KMS-11 (cell line): ENCODE data around the gene APOBEC3A.

ENCODE experiments used
- H2AFZ ChIP-seq: fragments of 200-600 bp; sonication (generic); 2 replicates; pipeline ENCODE4 v1.6.1; 2016; ENCODE audit warnings: antibody characterized with exemption, mixed run types, low read depth
- H3K27ac ChIP-seq: fragments of 200-600 bp; sonication (generic); 2 replicates; pipeline ENCODE4 v1.6.1; 2016; ENCODE audit warnings: mild to moderate bottlenecking, mixed run types
- H3K27me3 ChIP-seq: fragments of 200-600 bp; sonication (generic); 2 replicates; pipeline ENCODE4 v1.6.1; 2017; ENCODE audit warnings: mild to moderate bottlenecking, low read depth, mixed run types, moderate library complexity; ENCODE audit not compliant: insufficient read depth
- H3K36me3 ChIP-seq: fragments of 200-600 bp; sonication (generic); 2 replicates; pipeline ENCODE4 v1.6.1; 2017; ENCODE audit warnings: mild to moderate bottlenecking, mixed run types; ENCODE audit not compliant: insufficient read depth
- H3K4me1 ChIP-seq: fragments of 200-600 bp; sonication (generic); 2 replicates; pipeline ENCODE4 v1.6.1; 2016; ENCODE audit warnings: mild to moderate bottlenecking, low read depth, mixed run types; ENCODE audit not compliant: poor library complexity, severe bottlenecking
- H3K4me2 ChIP-seq: fragments of 200-600 bp; sonication (generic); 2 replicates; pipeline ENCODE4 v1.7.0; 2016; ENCODE audit warnings: mild to moderate bottlenecking, mixed run types
- H3K4me3 ChIP-seq: fragments of 200-600 bp; sonication (generic); IDR thresholded peaks from 2 replicates; pipeline ENCODE4 v1.6.1; 2017; ENCODE audit warnings: low read depth, low read length, mixed read lengths; ENCODE audit not compliant: insufficient read depth
- H3K79me2 ChIP-seq: fragments of 200-600 bp; sonication (generic); 2 replicates; pipeline ENCODE4 v1.6.1; 2016; ENCODE audit warnings: low read depth, mixed run types; ENCODE audit not compliant: insufficient read depth
- H3K9ac ChIP-seq: fragments of 200-600 bp; sonication (generic); 2 replicates; pipeline ENCODE4 v1.6.1; 2016; ENCODE audit warnings: mild to moderate bottlenecking, mixed run types
- H4K20me1 ChIP-seq: fragments of 200-600 bp; sonication (generic); 2 replicates; pipeline ENCODE4 v1.6.1; 2016; ENCODE audit warnings: mild to moderate bottlenecking, mixed run types; ENCODE audit not compliant: insufficient read depth
- CTCF ChIP-seq: fragments of 200-600 bp; sonication (generic); conservative IDR thresholded peaks from 2 replicates; pipeline ENCODE4 v1.6.1; 2017; ENCODE audit warnings: low read depth, mild to moderate bottlenecking, antibody characterized with exemption, low read length, moderate library complexity, mixed read lengths

APOBEC3A gene

GRCh38 chr22:38966380-38966702, 8.9 kb downstream of the APOBEC3A start:
- no peaks in the 10 kb centered on the region for H3K36me3 ChIP-seq
- H3K4me2 ChIP-seq = no peak overlapping the region
- H3K79me2 ChIP-seq = no peaks in the 10 kb centered on the region
- TF ChIP-seq CTCF = no peak
- H3K4me3 ChIP-seq = no peak overlapping the region
- H3K27ac ChIP-seq = no peak overlapping the region
- H3K27me3 ChIP-seq = no peaks in the 10 kb centered on the region
- no peak overlapping the region for H2AFZ ChIP-seq
- H3K9ac ChIP-seq = no peak overlapping the region
- H4K20me1 ChIP-seq = no peaks in the 10 kb centered on the region
- H3K4me1 ChIP-seq = no peaks in the 10 kb centered on the region

- no peak overlapping the region for H2AFZ ChIP-seq
- no peak overlapping the region for H3K9ac ChIP-seq
- no peaks in the 10 kb centered on the region for H3K4me1 ChIP-seq
- no peak overlapping the region for H3K4me3 ChIP-seq
- H4K20me1 ChIP-seq = no peaks in the 10 kb centered on the region
- H3K27me3 ChIP-seq = no peaks in the 10 kb centered on the region
- H3K4me2 ChIP-seq = no peak overlapping the region
- H3K36me3 ChIP-seq = no peaks in the 10 kb centered on the region
- no peaks in the 10 kb centered on the region for H3K79me2 ChIP-seq
- no peak overlapping the region for H3K27ac ChIP-seq
- TF ChIP-seq CTCF = no peak
Observed at GRCh38 chr22:38966942-38967341, 9.5 kb downstream of the APOBEC3A start.

- Histone ChIP-seq H3K9ac (no peak overlapping the region), H3K4me2 (no peak overlapping the region), H3K27me3 (no peaks in the 10 kb centered on the region), H2AFZ (no peak overlapping the region), H3K79me2 (no peaks in the 10 kb centered on the region), H4K20me1 (no peaks in the 10 kb centered on the region), H3K4me3 (no peak overlapping the region), H3K36me3 (no peaks in the 10 kb centered on the region), H3K27ac (no peak overlapping the region), H3K4me1 (no peaks in the 10 kb centered on the region)
- no peak for TF ChIP-seq CTCF
Observed at GRCh38 chr22:38967451-38968450, 10.3 kb downstream of the APOBEC3A start.

- H3K27me3 ChIP-seq = no peaks in the 10 kb centered on the region
- no peaks in the 10 kb centered on the region for H3K36me3 ChIP-seq
- no peaks in the 10 kb centered on the region for H4K20me1 ChIP-seq
- no peak overlapping the region for H2AFZ ChIP-seq
- H3K4me1 ChIP-seq = no peaks in the 10 kb centered on the region
- no peak overlapping the region for H3K4me3 ChIP-seq
- no peak overlapping the region for H3K27ac ChIP-seq
- H3K79me2 ChIP-seq = no peaks in the 10 kb centered on the region
- TF ChIP-seq CTCF = no peak
- no peak overlapping the region for H3K4me2 ChIP-seq
- no peak overlapping the region for H3K9ac ChIP-seq
Observed at GRCh38 chr22:38968801-38969200, 11.4 kb downstream of the APOBEC3A start.
